Trophoblast cell (in vitro differentiated cells and primary cell): ENCODE results near the gene ATP1A4.

Experiments
- DNase-seq, 2 donors: peaks; one replicate each; pipeline ENCODE4 v3.0.0-alpha.2; 2016
- H2AFZ ChIP-seq: 2 replicates; pipeline ENCODE4 v1.6.1; 2013; ENCODE audit warnings: low read length, moderate library complexity, mild to moderate bottlenecking; ENCODE audit not compliant: insufficient read depth, poor library complexity
- H2AK5ac ChIP-seq: 2 replicates; pipeline ENCODE4 v1.6.1; 2013; ENCODE audit warnings: mild to moderate bottlenecking, low read length
- H2BK120ac ChIP-seq: 2 replicates; pipeline ENCODE4 v1.6.1; 2013; ENCODE audit warnings: low read length, mild to moderate bottlenecking, moderate library complexity; ENCODE audit not compliant: insufficient read depth, poor library complexity
- H2BK12ac ChIP-seq: 2 replicates; pipeline ENCODE4 v1.6.1; 2013; ENCODE audit warnings: mild to moderate bottlenecking, low read length, moderate library complexity
- H2BK5ac ChIP-seq: 2 replicates; pipeline ENCODE4 v1.6.1; 2013; ENCODE audit warnings: low read length, low read depth, moderate library complexity, mild to moderate bottlenecking; ENCODE audit not compliant: poor library complexity
- H3K14ac ChIP-seq: 2 replicates; pipeline ENCODE4 v1.6.1; 2013; ENCODE audit warnings: mild to moderate bottlenecking, low read length
- H3K18ac ChIP-seq: 2 replicates; pipeline ENCODE4 v1.6.1; 2013; ENCODE audit warnings: mild to moderate bottlenecking, low read length
- H3K23ac ChIP-seq: 2 replicates; pipeline ENCODE4 v1.6.1; 2013; ENCODE audit warnings: low read length
- H3K27ac ChIP-seq: 2 replicates; pipeline ENCODE4 v1.5.1; 2013; ENCODE audit warnings: low read depth, mild to moderate bottlenecking, inconsistent platforms, low read length, moderate library complexity
- H3K27me3 ChIP-seq: 2 replicates; pipeline ENCODE4 v1.6.1; 2013; ENCODE audit warnings: inconsistent platforms, mild to moderate bottlenecking, low read length, moderate library complexity; ENCODE audit not compliant: insufficient read depth
- H3K36me3 ChIP-seq, 2 experiments: 1 replicate in 1 of 2; 2 replicates in 1 of 2; pipeline ENCODE4 v1.6.1; 2013; ENCODE audit warnings: low read length in 2 of 2, mild to moderate bottlenecking in 2 of 2, moderate library complexity in 1 of 2; ENCODE audit not compliant: insufficient read depth in 2 of 2, control insufficient read depth in 1 of 2
- H3K4ac ChIP-seq: 2 replicates; pipeline ENCODE4 v1.6.1; 2013; ENCODE audit warnings: low read depth, mild to moderate bottlenecking, low read length, moderate library complexity
- H3K4me1 ChIP-seq, 2 experiments: 1 replicate in 1 of 2; 2 replicates in 1 of 2; pipeline ENCODE4 v1.6.1; 2013; ENCODE audit warnings: low read length in 2 of 2, mild to moderate bottlenecking in 2 of 2, moderate library complexity in 1 of 2; ENCODE audit not compliant: insufficient read depth in 2 of 2, control insufficient read depth in 1 of 2
- H3K4me2 ChIP-seq: 2 replicates; pipeline ENCODE4 v1.6.1; 2013; ENCODE audit warnings: inconsistent platforms, mild to moderate bottlenecking, low read length, moderate library complexity
- H3K4me3 ChIP-seq: 2 replicates; pipeline ENCODE4 v1.5.1; 2013; ENCODE audit warnings: mild to moderate bottlenecking, low read depth, low read length, inconsistent platforms
- H3K79me1 ChIP-seq: one replicate; pipeline ENCODE4 v1.6.1; 2013; ENCODE audit warnings: low read length
- H3K79me2 ChIP-seq: 2 replicates; pipeline ENCODE4 v1.6.1; 2013; ENCODE audit warnings: low read length, mild to moderate bottlenecking; ENCODE audit not compliant: control insufficient read depth, insufficient read depth, poor library complexity
- H3K9ac ChIP-seq: 2 replicates; pipeline ENCODE4 v1.6.1; 2013; ENCODE audit warnings: mild to moderate bottlenecking, low read length
- H3K9me3 ChIP-seq: 2 replicates; pipeline ENCODE4 v1.6.1; 2013; ENCODE audit warnings: low read depth, mild to moderate bottlenecking, control low read depth, inconsistent platforms, low read length; ENCODE audit not compliant: insufficient read depth
- H4K12ac ChIP-seq: 2 replicates; pipeline ENCODE4 v1.6.1; 2013; ENCODE audit warnings: low read depth, mild to moderate bottlenecking, low read length, moderate library complexity
- H4K8ac ChIP-seq: 2 replicates; pipeline ENCODE4 v1.6.1; 2013; ENCODE audit warnings: low read depth, mild to moderate bottlenecking, low read length, moderate library complexity
- H4K91ac ChIP-seq: one replicate; pipeline ENCODE4 v1.6.1; 2013; ENCODE audit warnings: low read depth, mild to moderate bottlenecking, low read length, moderate library complexity
- WGBS: extraction: QIAGEN DNeasy Blood & Tissue Kit; methylation state at CpG from one replicate; pipeline ENCODE4 v1.1.7; 2013; ENCODE audit warnings: missing lambda C conversion rate; ENCODE audit not compliant: insufficient read length, insufficient coverage; ENCODE audit errors: extremely low coverage; 5-methylcytosine and 5-hydroxymethylcytosine counted together

The ATP1A4 gene

GRCh38 chr1:160227034-160227433 lies 75.6 kb downstream of the ATP1A4 start:
- H2BK120ac ChIP-seq: no peak overlapping the region
- H3K27me3 ChIP-seq: no peaks in the 10 kb centered on the region
- no peak overlapping the region for H2BK5ac ChIP-seq
- H3K23ac ChIP-seq: no peak overlapping the region
- H4K12ac ChIP-seq: no peak overlapping the region
- H4K8ac ChIP-seq: no peak overlapping the region
- no peak for DNase-seq
- H3K4me1 ChIP-seq: no peaks in the 10 kb centered on the region
- no peak overlapping the region for H3K18ac ChIP-seq
- H3K4me2 ChIP-seq: no peak overlapping the region
- peaks cover 31 to 57% of the 10 kb centered on the region in 2 experiments for H3K36me3 ChIP-seq
- no peak overlapping the region for H3K27ac ChIP-seq
- no peaks in the 10 kb centered on the region for H3K9me3 ChIP-seq
- H3K14ac ChIP-seq: no peak overlapping the region
- no peak overlapping the region for H2BK12ac ChIP-seq
- no peaks in the 10 kb centered on the region for H3K79me1 ChIP-seq
- H3K79me2 ChIP-seq: no peaks in the 10 kb centered on the region
- no peak overlapping the region for H3K4me3 ChIP-seq
- no peak overlapping the region for H2AK5ac ChIP-seq
- no peak overlapping the region for H4K91ac ChIP-seq
- H3K9ac ChIP-seq: no peak overlapping the region
- WGBS: no CpG with 5 or more reads among the region's 4 CpGs
- H3K4ac ChIP-seq: no peak overlapping the region
- H2AFZ ChIP-seq: no peak overlapping the region

GRCh38 chr1:160227561-160227960 lies 76.2 kb downstream of the ATP1A4 start:
- H3K4me2 ChIP-seq: no peak overlapping the region
- DNase-seq: no peak
- H2BK12ac ChIP-seq: no peak overlapping the region
- no peak overlapping the region for H3K23ac ChIP-seq
- no peak overlapping the region for H3K9ac ChIP-seq
- H3K79me1 ChIP-seq: no peaks in the 10 kb centered on the region
- H3K4ac ChIP-seq: no peak overlapping the region
- WGBS: no CpG with 5 or more reads among the region's 1 CpG
- no peak overlapping the region for H2BK120ac ChIP-seq
- H3K14ac ChIP-seq: no peak overlapping the region
- no peak overlapping the region for H2AFZ ChIP-seq
- no peak overlapping the region for H4K12ac ChIP-seq
- no peak overlapping the region for H3K27ac ChIP-seq
- no peak overlapping the region for H3K18ac ChIP-seq
- no peak overlapping the region for H3K4me3 ChIP-seq
- no peaks in the 10 kb centered on the region for H3K27me3 ChIP-seq
- H3K79me2 ChIP-seq: no peaks in the 10 kb centered on the region
- no peak overlapping the region for H2AK5ac ChIP-seq
- H3K9me3 ChIP-seq: no peaks in the 10 kb centered on the region
- no peak overlapping the region for H4K8ac ChIP-seq
- H3K4me1 ChIP-seq: no peaks in the 10 kb centered on the region
- no peak overlapping the region for H2BK5ac ChIP-seq
- H4K91ac ChIP-seq: no peak overlapping the region
- peaks cover 33 to 57% of the 10 kb centered on the region in 2 experiments for H3K36me3 ChIP-seq

- Histone ChIP-seq H3K79me2 (no peaks in the 10 kb centered on the region), H3K27me3 (no peaks in the 10 kb centered on the region), H4K8ac (no peak overlapping the region), H3K9ac (no peak overlapping the region), H3K4me2 (no peak overlapping the region), H3K79me1 (no peaks in the 10 kb centered on the region), H4K12ac (no peak overlapping the region), H3K4me3 (no peak overlapping the region), H4K91ac (no peak overlapping the region), H3K4ac (no peak overlapping the region), H2BK120ac (no peak overlapping the region), H3K18ac (no peak overlapping the region), H2AFZ (no peak overlapping the region), H3K27ac (no peak overlapping the region), H3K36me3 (peaks cover 33 to 52% of the 10 kb centered on the region in 2 experiments), H3K9me3 (no peaks in the 10 kb centered on the region), H3K4me1 (no peaks in the 10 kb centered on the region), H2BK12ac (no peak overlapping the region), H3K23ac (no peak overlapping the region), H2AK5ac (no peak overlapping the region), H3K14ac (no peak overlapping the region), H2BK5ac (no peak overlapping the region)
- no peak for DNase-seq
Observed at GRCh38 chr1:160228431-160228830, 77.0 kb downstream of the ATP1A4 start.

GRCh38 chr1:160232911-160233310 lies 81.5 kb downstream of the ATP1A4 start:
- Histone ChIP-seq H3K9me3 (no peaks in the 10 kb centered on the region), H3K4me2 (no peak overlapping the region), H3K18ac (no peak overlapping the region), H3K14ac (no peak overlapping the region), H4K91ac (no peak overlapping the region), H3K23ac (no peak overlapping the region), H3K79me2 (no peaks in the 10 kb centered on the region), H2AK5ac (no peak overlapping the region), H4K8ac (no peak overlapping the region), H3K36me3 (peaks cover 23 to 35% of the 10 kb centered on the region in 2 experiments), H2AFZ (no peak overlapping the region), H3K9ac (no peak overlapping the region), H3K4me1 (no peaks in the 10 kb centered on the region), H3K4me3 (no peak overlapping the region), H4K12ac (no peak overlapping the region), H3K79me1 (no peaks in the 10 kb centered on the region), H3K27ac (no peak overlapping the region), H2BK120ac (no peak overlapping the region), H3K4ac (no peak overlapping the region), H3K27me3 (no peaks in the 10 kb centered on the region), H2BK5ac (no peak overlapping the region), H2BK12ac (no peak overlapping the region)
- no peak for DNase-seq
